Spleen (tissue), 7 donors: ENCODE results near the gene TMEM214.

Experiments
- CTCF ChIP-seq, 11 experiments: fragments of 200-600 bp in 7 of 11; fragments of 450-650 bp in 4 of 11; sonication (generic) in 4 of 11; IDR thresholded peaks in 8 of 11; conservative IDR thresholded peaks in 3 of 11; 1 replicate in 7 of 11; 2 replicates in 4 of 11; pipeline versions ENCODE4 v1.4.0 to v1.8.0; 2016 to 2021; ENCODE audit warnings: antibody characterized with exemption in 11 of 11, inconsistent platforms in 4 of 11, mild to moderate bottlenecking in 1 of 11
- POLR2A ChIP-seq, 3 donors: fragments of 450-650 bp; IDR thresholded peaks; one replicate each; pipeline ENCODE4 v1.5.1; 2017; ENCODE audit warnings: antibody characterized with exemption in 3 of 3, mild to moderate bottlenecking in 1 of 3
- donor health status: DM: no; HTN: no; CAD: no; lungs with moderate emphysema.
- donor health status: DM: no; HTN: no; CAD: no.
- donor health status: DM: no; HTN: no; CAD: no.

GRCh38 chr2:27083410-27084296 is 50.9 kb downstream of the TMEM214 start:
- TF ChIP-seq CTCF (IDR thresholded peaks at IDR 0.05 in 8 of 11, conservative IDR thresholded peaks at IDR 0.05 in 3 of 11) (no peak), POLR2A (IDR thresholded peaks at IDR 0.05) (no peak)
